Measurements from ENCODE around the gene CASD1.

The CASD1 gene

DNA sequence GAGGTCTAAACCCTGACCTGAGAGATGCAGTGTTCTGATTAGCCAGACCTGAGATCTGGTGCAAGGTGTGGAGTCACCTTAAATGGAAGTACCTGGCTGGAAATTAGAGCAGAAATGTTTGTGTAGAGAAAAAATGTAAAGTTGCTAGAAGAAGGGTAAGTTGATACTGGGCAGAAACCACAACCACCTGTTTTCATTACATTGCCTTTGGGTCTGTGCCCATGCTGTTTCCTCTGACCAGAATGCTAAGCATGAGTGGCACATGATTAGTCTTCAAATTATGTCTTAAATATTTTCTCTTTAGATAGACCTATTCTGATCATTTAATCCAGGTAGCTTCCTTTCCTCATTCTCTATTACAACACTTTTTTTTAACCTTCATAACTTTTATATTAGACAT is 69.0 kb downstream of the CASD1 start:
- H3K36me3 ChIP-seq, result 0 out of 2 replicates have a peak, but pooled peaks cover 1% of the 10 kb centered on the region
- H3K27me3 ChIP-seq, result no peaks in the 10 kb centered on the region
- DNase-seq, result no peak
- H3K4me3 ChIP-seq (ENCODE audit: low read depth, low read length), result no peak overlapping the region
- H3K4me1 ChIP-seq, result no peaks in the 10 kb centered on the region
- no peaks in the 10 kb centered on the region for H3K9me3 ChIP-seq
- TF ChIP-seq CTCF (IDR thresholded peaks at IDR 0.05; ENCODE audit: low read depth, low read length), result no peak

GRCh38 chr7:94579470-94579869 is 69.9 kb downstream of the CASD1 start:
- H3K36me3 ChIP-seq, result 0 out of 2 replicates have a peak, but pooled peaks cover 2% of the 10 kb centered on the region
- no peaks in the 10 kb centered on the region for H3K27me3 ChIP-seq
- no peak for TF ChIP-seq CTCF (IDR thresholded peaks at IDR 0.05; ENCODE audit: low read depth, low read length)
- no peak for DNase-seq
- H3K4me1 ChIP-seq, result no peaks in the 10 kb centered on the region
- no peaks in the 10 kb centered on the region for H3K9me3 ChIP-seq
- H3K4me3 ChIP-seq (ENCODE audit: low read depth, low read length), result no peak overlapping the region

GRCh38 chr7:94580601-94581000 is 71.0 kb downstream of the CASD1 start:
- H3K27me3 ChIP-seq, result no peaks in the 10 kb centered on the region
- no peaks in the 10 kb centered on the region for H3K9me3 ChIP-seq
- H3K36me3 ChIP-seq, result 0 out of 2 replicates have a peak, but pooled peaks cover 2% of the 10 kb centered on the region
- H3K4me1 ChIP-seq, result no peaks in the 10 kb centered on the region
- no peak overlapping the region for H3K4me3 ChIP-seq (ENCODE audit: low read depth, low read length)
- TF ChIP-seq CTCF (IDR thresholded peaks at IDR 0.05; ENCODE audit: low read depth, low read length), result no peak
- no peak for DNase-seq

DNA sequence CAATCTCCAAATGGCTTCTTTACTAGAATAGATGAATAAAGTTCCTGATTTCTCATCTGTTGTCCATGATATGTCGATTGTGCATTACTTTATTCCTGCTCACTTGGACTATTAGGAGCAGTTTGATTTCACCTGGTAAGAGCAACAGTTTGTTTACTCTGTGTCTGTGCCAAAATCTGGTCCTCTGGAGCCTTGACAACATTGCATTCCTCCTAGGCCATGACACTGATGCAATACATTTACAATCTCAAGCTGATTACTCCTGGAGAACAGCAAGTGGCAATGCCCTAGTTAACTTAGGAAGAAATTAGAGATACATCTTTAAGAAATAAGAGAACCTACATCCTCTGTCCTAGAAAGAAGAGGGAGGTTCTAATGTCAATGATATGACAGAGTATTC is 74.5 kb downstream of the CASD1 start:
- no peaks in the 10 kb centered on the region for H3K4me1 ChIP-seq
- no peak overlapping the region for H3K4me3 ChIP-seq (ENCODE audit: low read depth, low read length)

GRCh38 chr7:94588075-94588474 is 78.5 kb downstream of the CASD1 start:
- H3K9me3 ChIP-seq, result no peaks in the 10 kb centered on the region
- no peak for TF ChIP-seq CTCF (IDR thresholded peaks at IDR 0.05; ENCODE audit: low read depth, low read length)
- H3K4me3 ChIP-seq (ENCODE audit: low read depth, low read length), result no peak overlapping the region
- peaks cover 10% of the 10 kb centered on the region for H3K36me3 ChIP-seq
- peaks cover 3% of the 10 kb centered on the region; the same call in 1 of the 2 replicates for H3K4me1 ChIP-seq
- H3K27me3 ChIP-seq, result no peaks in the 10 kb centered on the region
- no peak for DNase-seq

More for the DNA sequence above, 74.5 kb downstream of the CASD1 start:
- peaks cover 6% of the 10 kb centered on the region for H3K36me3 ChIP-seq
- no peak for DNase-seq
- no peaks in the 10 kb centered on the region for H3K27me3 ChIP-seq
- H3K9me3 ChIP-seq, result no peaks in the 10 kb centered on the region
- TF ChIP-seq CTCF (IDR thresholded peaks at IDR 0.05; ENCODE audit: low read depth, low read length), result no peak

DNA sequence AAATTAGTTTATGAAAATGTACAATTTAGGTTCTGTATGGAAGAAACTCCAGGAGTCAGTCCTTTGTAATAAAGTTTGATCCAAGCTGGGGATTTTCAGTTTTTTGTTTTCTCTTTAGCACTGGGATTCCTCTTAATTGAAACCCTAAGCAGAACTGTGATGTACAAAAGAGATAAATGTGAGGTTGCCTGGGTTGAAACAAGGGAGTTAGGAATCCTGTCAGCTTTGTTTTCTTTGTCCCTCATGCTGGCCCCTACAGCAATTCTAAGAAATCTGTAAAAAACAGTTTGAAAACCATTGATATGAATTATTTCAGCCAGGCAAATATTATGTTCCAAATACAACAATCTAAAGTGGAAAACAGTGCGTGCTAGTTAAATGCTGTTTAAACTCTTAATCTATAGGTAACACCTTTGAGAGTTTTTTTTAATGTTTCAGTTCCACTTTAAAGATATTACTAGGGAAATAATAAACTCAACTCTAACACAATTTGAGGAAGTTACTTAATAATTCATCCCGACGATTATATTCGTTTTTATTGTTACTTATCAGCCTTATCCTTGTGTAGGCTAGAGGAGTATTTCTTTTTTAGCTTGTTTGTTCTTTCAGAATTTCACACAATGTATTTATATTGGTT is 81.0 kb downstream of the CASD1 start:
- Histone ChIP-seq H3K27me3 (no peaks in the 10 kb centered on the region), H3K36me3 (peaks cover 11% of the 10 kb centered on the region), H3K9me3 (no peaks in the 10 kb centered on the region), H3K4me3 (ENCODE audit: low read depth, low read length) (no peak overlapping the region), H3K4me1 (peaks cover 16% of the 10 kb centered on the region)
- no peak for TF ChIP-seq CTCF (IDR thresholded peaks at IDR 0.05; ENCODE audit: low read depth, low read length)
- no peak for DNase-seq
